A673 (cell line): Measurements from ENCODE around the gene RTCB.

Source experiments
- EZH2 ChIP-seq: fragments of 200-600 bp; sonication (generic); IDR thresholded peaks from 2 replicates; pipeline ENCODE4 v1.6.1; 2017; ENCODE audit warnings: borderline replicate concordance, low read depth, mild to moderate bottlenecking, mixed read lengths, antibody characterized with exemption, low read length; ENCODE audit not compliant: poor library complexity, severe bottlenecking
- TF ChIP-seq, protein P1 (sequence below): fragments of 300-800, 200-600 bp; sonication (generic); conservative IDR thresholded peaks from 2 replicates; pipeline ENCODE4 v1.5.1; 2017; ENCODE audit warnings: low read depth, mild to moderate bottlenecking, antibody characterized with exemption, low read length, moderate library complexity, mixed read lengths

DNA sequence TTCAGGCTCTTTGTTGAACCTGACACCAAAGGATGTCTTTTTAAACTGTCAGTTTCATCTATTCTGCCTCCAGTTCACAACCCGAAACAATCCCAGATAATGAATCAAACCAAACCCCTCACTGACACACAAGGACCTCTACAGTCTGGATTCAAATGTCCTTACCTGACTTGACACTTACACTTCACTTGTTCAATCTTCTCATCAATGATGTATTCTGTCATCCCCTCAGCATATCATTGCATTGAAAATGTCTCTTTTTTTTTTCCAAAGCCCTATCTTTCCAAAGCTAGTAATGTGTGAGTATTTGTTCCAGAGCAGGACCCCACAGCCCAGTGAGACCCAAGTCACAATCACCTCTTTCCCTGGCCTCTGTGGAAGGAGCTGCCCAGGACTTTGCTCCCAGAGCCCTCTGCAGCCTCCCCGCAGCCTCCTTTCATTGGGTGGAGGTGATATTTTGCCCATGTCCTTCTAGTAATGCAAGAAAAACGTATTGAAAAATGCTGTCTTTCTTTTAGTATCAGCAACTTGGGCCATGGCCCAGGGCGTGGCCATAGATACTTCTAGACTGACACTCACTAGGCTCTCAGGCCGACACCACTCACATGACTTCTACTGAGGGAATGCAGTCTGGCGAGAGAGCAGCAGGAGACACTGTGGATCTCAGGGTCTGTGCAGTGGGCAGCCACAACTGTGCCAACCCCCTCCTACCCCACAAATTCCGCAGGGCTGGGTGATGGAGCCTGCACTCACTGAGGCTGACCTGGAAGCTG lies 36.2 kb downstream of the RTCB start:
- TF ChIP-seq, protein P1, sequence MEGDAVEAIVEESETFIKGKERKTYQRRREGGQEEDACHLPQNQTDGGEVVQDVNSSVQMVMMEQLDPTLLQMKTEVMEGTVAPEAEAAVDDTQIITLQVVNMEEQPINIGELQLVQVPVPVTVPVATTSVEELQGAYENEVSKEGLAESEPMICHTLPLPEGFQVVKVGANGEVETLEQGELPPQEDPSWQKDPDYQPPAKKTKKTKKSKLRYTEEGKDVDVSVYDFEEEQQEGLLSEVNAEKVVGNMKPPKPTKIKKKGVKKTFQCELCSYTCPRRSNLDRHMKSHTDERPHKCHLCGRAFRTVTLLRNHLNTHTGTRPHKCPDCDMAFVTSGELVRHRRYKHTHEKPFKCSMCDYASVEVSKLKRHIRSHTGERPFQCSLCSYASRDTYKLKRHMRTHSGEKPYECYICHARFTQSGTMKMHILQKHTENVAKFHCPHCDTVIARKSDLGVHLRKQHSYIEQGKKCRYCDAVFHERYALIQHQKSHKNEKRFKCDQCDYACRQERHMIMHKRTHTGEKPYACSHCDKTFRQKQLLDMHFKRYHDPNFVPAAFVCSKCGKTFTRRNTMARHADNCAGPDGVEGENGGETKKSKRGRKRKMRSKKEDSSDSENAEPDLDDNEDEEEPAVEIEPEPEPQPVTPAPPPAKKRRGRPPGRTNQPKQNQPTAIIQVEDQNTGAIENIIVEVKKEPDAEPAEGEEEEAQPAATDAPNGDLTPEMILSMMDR: no peak
- no peak for TF ChIP-seq EZH2
